ENCODE data around the gene SSX1.
"Not testable (repeated sequence)": the region's sequence is repeated elsewhere in the genome, so short reads cannot be mapped to it uniquely, and the experiment has no call there.

The SSX1 gene

GRCh38 chrX:48255062-48255796, at the start of gene SSX1:
SSX1 (plus strand) TSS chrX:48255392; CDS start chrX:48257242, 1,850 bp downstream.
- TF ChIP-seq GATA3, GATA2 (IDR thresholded peaks at IDR 0.05; ENCODE audit: low read depth, low read length): not testable (repeated sequence)

- TF ChIP-seq GATA3 (IDR thresholded peaks at IDR 0.05; ENCODE audit: low read depth, low read length) (no peak), GATA2 (IDR thresholded peaks at IDR 0.05; ENCODE audit: low read depth, low read length) (no peak)
These were observed 23.8 kb downstream of the SSX1 start for GRCh38 chrX:48278958-48279357.

- no peak for TF ChIP-seq GATA3 (IDR thresholded peaks at IDR 0.05; ENCODE audit: low read depth, low read length)
- no peak for TF ChIP-seq GATA2 (IDR thresholded peaks at IDR 0.05; ENCODE audit: low read depth, low read length)
These were observed 51.0 kb downstream of the SSX1 start for GRCh38 chrX:48306175-48306574.
